Globus pallidus (tissue), 1 donor: Measurements from ENCODE around the gene LSP1.
"Not testable (repeated sequence)": the region's sequence is repeated elsewhere in the genome, so short reads cannot be mapped to it uniquely, and the experiment has no call there.

Experiments
- DNase-seq: peaks from one replicate; pipeline ENCODE4 v3.0.0-alpha.2; 2015; ENCODE audit warnings: low spot score

Gene LSP1

GRCh38 chr11:1864831-1865665 is 12.2 kb downstream of the LSP1 start:
- DNase-seq = no peak

DNA sequence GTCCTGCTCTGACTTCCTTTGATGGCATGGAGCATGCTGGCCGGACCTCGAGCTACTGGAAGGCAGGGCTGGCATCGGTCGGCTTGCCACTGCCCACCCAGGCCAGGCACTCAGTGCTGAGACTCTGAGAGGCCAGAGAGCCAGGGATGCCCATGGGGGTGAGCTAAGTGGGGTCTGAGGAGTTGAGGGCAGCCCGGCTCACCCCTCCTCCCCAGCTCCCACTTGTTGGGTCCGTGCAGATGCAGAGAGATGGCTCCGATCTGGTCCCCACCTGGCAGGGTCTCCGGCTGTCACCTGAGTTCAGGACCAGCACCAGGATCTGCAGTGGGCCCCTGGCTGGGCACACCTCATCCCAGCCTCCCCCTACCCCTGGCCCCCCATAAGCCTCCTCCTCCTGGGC is 13.3 kb downstream of the LSP1 start:
- DNase-seq = no peak

DNA sequence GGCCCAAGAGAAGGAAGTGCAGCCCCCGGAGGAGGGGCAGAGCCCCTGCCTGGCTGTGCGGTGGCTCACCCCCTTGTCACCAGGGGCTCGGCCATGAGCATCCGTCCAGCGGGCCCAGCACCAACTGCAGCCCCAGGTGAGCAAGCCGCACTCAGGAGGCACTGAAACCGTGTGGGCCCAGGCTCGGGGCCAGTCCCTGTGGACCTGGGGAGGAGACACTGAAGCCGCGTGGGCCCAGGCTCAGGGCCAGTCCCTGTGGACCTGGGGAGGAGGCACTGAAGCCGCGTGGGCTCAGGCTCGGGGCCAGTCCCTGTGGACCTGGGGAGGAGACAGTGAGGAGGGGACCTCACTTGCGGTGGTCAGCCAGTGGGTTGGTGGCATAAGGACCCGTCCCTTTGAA is 13.9 kb downstream of the LSP1 start:
- DNase-seq = no peak

GRCh38 chr11:1867381-1867780 is 14.5 kb downstream of the LSP1 start:
- DNase-seq = no peak

- DNase-seq = no peak
Observed at GRCh38 chr11:1868056-1868635, 15.3 kb downstream of the LSP1 start.

GRCh38 chr11:1868636-1869291 is 15.9 kb downstream of the LSP1 start:
- no peak for DNase-seq

DNA sequence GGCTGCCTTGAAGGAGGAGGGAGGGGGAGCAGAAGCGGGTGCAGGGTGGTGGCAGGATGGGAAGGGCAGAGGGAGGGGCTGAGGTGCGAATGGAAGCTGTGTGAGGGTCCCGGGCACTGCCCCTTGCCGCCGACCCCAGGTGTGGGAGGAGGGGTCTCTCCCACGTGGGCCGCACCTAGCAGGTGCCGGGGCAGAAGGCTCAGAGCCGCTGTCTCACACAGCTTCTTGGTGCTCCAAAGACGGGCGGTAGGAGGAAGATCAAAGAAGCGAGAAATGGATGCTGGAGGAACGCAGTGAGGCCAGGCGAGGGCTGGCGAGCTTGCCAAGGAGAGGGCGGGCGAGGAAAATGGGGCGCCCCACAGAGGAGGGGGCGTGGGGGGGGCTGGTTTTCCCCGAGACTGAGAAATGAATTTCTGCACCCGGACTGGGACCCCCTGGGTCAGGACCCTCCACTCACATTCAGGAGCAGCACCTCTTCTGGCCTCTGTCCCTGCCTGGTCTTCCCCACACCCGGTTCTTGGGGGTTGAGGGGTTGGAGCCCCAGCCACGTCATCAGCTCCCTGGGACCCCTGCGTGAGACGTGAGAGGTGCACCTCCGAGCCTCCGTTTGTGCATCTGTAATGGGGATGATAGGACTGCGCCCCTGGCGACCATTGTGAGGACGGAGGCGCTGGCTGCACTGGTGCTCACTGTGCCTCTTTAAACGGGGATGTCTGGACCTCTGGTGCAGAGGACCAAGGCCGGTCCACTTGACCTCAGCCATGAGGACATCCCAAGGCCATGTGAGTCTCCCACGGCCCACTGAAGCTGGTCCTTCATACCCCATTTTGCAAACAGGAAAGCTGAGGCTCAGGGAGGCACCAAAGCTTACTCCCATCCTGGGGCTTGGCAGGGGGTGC is 16.8 kb downstream of the LSP1 start:
- DNase-seq = no peak

- DNase-seq = no peak
Observed at GRCh38 chr11:1870326-1870696, 17.4 kb downstream of the LSP1 start.

- no peak for DNase-seq
Observed at GRCh38 chr11:1870721-1871466, 18.0 kb downstream of the LSP1 start.

DNA sequence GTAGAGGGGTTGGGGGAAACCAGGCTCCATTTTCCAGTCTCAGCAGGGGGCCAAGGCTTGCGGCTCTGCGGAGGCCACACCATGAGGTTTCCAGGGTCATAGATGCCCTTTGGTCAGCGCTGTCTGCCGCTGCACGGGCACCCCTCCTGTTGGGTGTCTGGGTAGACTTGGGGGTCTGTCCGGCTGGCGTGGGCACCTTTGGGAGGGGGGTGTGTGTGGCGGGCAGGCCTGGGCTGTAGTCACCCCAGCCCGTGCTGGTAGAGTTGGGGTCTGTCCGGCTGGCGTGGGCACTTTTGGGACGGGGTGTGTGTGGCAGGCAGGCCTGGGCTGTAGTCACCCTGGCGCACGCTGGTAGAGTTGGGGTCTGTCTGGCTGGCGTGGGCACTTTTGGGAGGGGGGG is 18.6 kb downstream of the LSP1 start:
- DNase-seq = no peak

GRCh38 chr11:1872267-1872985 is 19.5 kb downstream of the LSP1 start:
- no peak for DNase-seq

DNA sequence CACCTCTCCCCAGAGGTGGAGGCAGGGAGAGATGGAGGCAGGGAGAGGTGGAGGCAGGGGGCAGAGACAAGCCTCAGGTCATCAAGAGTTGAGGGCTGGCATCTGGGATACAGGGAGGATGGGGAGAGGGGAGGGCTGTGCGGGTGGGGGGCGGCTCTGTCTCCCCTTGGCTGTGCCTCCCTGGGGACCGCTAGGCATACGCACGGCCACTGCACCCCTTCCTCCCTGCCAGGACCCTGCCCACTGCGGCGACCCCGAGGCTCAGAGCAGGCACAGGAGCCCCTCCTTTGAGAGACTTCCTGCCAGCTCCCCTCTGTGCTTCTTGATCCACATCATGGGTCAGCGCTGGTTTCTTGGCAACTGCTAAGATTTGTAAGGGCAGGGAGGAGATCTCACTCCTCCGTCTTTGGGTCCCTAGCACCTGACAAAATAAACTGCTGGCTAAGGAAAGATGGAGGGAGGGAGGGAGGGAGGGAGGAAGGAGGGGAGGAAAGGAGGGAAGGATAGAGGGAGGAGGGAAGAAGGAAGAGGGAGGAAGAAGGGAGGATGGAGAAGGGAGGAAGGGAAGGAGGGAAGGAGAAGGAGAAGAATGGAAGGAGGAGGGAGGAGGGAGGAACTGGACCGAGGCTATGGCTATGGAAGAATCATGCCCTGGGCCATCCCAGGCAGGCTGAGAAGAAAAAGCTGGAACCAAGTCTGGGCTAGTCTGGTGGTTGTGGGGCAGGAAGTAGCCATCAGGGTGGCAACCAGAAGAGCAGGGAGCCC is 20.3 kb downstream of the LSP1 start:
- DNase-seq = no peak

GRCh38 chr11:1873813-1874150 is 20.9 kb downstream of the LSP1 start:
- not testable (repeated sequence) for DNase-seq

DNA sequence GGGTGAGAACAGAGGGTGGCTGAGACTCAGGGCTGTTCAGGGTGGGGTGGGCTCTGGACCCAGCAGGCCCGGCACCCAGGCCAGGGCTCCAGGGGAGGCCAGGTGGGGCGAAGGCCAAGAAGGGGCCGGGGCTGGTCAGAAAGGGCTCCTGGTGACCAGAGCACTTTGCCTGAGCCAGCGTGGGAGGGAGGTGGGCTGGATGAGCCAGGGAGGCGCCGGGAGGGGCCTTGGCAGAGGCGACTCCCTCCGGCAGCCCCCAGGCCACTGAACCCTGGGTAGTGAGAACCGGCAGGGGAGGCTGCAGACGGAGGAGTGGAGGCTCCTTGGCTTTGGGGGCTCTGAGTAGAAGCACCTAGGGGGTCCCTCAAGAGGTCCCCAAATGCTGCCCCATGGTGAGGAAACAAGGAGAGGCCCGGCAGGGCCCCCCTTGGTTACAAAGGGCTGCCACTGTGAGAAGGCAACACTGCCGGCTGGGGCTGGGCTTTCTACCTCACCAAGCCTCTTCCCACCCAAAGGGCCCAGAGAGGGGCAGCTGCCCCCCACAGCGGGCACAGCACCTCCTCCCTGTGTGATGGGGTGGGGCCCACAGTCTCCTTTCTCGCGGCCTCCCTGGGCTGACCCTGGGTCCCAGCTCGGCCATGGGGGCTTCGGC is 21.7 kb downstream of the LSP1 start:
- DNase-seq = not testable (repeated sequence)

DNA sequence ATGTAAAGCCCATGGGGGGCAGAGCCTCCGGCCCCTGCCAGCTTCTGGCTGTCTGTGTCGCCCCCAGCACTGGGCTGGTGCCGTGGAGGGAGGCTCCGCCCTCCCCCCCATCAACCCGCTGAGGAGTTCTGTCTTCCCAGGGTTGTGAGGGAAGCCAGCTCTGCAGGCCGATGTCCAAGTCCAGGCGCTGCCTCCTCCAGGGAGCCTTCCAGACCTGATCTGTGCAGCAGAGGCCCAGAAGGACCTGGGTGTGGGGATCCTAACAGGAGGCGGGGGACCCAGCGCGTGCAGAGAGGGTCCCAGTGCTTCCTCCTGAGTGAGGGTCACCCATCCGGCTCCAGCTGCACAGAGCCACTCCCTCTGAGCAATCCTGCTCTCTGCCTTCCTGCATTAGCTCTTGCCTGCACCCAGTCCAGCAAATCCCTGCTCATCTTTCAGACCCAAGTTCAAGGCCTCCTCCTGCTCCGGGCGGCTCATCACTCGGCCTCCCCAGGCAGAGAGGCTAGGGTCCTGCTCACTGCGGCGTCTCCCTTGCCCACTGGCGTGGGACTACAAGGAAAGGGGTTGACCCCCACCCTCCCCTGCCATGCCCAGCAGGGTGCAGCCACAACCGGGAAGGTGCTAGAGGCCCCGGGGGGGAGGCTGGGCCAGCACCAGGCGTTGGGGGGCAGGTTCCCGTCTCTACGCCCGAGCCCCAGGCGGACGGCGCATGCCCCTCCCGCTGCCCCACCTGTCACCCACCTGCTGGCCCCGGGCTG is 22.4 kb downstream of the LSP1 start:
- no peak for DNase-seq

- not testable (repeated sequence) for DNase-seq
Observed at GRCh38 chr11:1875851-1876301, 23.0 kb downstream of the LSP1 start.

GRCh38 chr11:1876361-1877063 is 23.6 kb downstream of the LSP1 start:
- DNase-seq = no peak
